Skeletal muscle satellite cell (primary cell): ENCODE measurements around the gene CCR3.

ENCODE experiments used
- H3K27me3 ChIP-seq: 2 replicates; pipeline ENCODE4 v1.7.0; 2013; ENCODE audit warnings: low read length; ENCODE audit not compliant: control insufficient read depth, insufficient read depth
- H3K36me3 ChIP-seq: 2 replicates; pipeline ENCODE4 v1.7.0; 2013; ENCODE audit warnings: mild to moderate bottlenecking, control low read depth, low read length; ENCODE audit not compliant: insufficient read depth
- H3K4me1 ChIP-seq: 2 replicates; pipeline ENCODE4 v1.7.0; 2013; ENCODE audit warnings: low read length; ENCODE audit not compliant: control insufficient read depth, insufficient read depth
- H3K4me2 ChIP-seq: 2 replicates; pipeline ENCODE4 v1.7.0; 2013; ENCODE audit warnings: mild to moderate bottlenecking, low read length
- H3K4me3 ChIP-seq: 2 replicates; pipeline ENCODE4 v1.7.0; 2013; ENCODE audit warnings: low read length
- H3K9ac ChIP-seq: 2 replicates; pipeline ENCODE4 v1.7.0; 2013; ENCODE audit warnings: mild to moderate bottlenecking, low read depth, low read length, moderate library complexity
- H3K9me3 ChIP-seq: replicated peaks from 2 replicates; pipeline ENCODE4 v1.7.0; 2013; ENCODE audit warnings: mild to moderate bottlenecking, control low read depth, low read length

CCR3 gene

DNA sequence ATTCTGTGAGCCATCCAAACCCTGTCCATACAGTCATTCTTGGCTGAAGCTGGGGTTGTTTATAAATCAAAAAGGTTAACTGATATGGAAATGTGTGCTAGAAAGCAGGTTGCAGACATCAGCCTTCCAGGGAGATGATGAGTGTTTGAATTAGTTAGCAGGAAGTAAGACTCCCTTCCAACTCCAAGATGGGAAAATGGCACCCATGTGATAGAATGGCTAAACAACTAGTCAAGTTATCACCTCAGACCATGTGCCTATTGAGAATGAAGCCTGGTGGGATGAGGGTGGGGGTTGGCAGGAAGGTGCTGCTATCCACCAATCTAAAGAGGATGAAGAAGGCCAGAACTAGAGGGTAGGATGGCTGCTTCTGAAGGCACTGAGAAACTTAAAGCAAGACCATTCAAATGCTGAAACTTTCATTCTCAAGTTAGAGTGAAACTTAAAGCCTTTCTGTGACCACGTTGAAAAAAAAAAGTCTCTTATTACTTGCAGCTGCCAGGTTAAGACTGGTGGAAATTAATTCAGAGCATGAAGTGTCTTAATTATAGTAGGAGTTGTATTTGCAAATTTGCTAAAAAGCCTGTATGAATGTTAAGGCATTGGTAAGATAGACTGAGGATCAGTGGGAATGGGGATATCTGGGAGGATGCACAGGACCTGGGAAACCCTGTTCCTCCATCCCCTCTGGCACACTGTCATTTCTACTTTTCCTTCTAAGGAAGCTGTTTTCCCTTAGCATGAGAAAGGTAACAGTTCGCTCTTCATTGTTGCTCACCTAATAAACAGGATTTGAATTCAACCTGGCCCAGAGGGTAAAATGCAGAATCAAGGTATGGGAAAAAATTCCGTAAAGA is 36.8 kb downstream of the CCR3 start:
- Histone ChIP-seq H3K4me3 (no peak overlapping the region), H3K4me1 (no peaks in the 10 kb centered on the region), H3K4me2 (no peak overlapping the region), H3K9ac (no peak overlapping the region), H3K27me3 (peaks cover 9% of the 10 kb centered on the region), H3K36me3 (no peaks in the 10 kb centered on the region), H3K9me3 (peaks cover 2% of the 10 kb centered on the region)

DNA sequence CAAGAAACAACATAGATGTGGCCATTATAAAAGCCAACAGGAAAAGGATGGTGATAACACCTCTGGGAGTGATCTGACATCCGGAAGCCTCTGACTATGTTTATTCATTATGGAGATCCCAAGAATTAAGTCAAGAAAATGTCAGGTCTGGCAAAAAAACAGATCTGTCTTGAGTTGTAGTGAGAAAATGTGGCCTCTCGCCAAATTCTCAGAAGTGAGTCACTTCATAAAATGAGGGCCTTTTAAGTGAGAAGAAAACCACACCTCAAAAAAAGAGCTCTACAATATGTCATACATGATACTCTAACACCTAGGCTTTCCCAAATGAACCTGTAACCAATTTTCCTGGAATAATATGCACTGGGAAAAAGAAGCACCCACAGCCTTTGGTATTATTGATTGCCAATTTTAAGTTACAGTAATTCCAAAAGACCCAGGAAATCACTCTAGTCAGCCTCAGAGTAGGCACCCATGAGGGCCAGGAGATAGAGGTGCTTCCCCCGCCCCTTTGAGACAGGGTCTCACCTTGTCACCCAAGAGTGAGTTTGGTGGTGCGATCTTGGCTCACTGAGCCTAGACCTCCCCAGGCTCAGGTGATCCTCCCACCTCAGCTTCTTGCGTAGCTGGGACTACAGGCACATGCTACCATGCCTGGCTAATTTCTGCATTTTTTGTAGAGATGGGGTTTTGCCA is 38.0 kb downstream of the CCR3 start:
- H3K4me2 ChIP-seq: no peak overlapping the region
- H3K9me3 ChIP-seq: peaks cover 2% of the 10 kb centered on the region
- no peaks in the 10 kb centered on the region for H3K4me1 ChIP-seq
- no peak overlapping the region for H3K9ac ChIP-seq
- H3K4me3 ChIP-seq: no peak overlapping the region
- peaks cover 9% of the 10 kb centered on the region for H3K27me3 ChIP-seq
- no peaks in the 10 kb centered on the region for H3K36me3 ChIP-seq

DNA sequence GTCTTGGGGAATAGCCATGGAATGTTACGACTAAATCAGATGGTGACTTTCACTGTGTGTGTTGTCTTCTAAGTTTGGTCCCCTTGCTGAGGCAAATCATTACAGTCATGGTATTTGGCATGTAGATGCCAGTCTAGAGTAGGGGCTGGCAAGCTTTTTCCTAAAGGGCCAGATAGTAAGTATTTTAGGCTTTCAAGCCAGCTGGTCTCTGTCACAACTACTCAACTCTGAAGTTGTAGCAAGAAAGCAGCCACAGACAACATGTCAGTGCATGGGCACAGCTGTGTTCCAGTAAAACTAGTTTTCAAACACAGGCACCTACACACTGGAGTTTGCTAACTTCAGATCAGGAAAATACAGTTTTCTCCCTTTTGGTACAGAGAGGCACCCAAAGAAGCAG is 39.3 kb downstream of the CCR3 start:
- H3K9ac ChIP-seq: no peak overlapping the region
- no peaks in the 10 kb centered on the region for H3K4me1 ChIP-seq
- no peak overlapping the region for H3K4me2 ChIP-seq
- no peak overlapping the region for H3K4me3 ChIP-seq
- no peaks in the 10 kb centered on the region for H3K36me3 ChIP-seq
- H3K9me3 ChIP-seq: peaks cover 2% of the 10 kb centered on the region
- H3K27me3 ChIP-seq: peaks cover 14% of the 10 kb centered on the region

DNA sequence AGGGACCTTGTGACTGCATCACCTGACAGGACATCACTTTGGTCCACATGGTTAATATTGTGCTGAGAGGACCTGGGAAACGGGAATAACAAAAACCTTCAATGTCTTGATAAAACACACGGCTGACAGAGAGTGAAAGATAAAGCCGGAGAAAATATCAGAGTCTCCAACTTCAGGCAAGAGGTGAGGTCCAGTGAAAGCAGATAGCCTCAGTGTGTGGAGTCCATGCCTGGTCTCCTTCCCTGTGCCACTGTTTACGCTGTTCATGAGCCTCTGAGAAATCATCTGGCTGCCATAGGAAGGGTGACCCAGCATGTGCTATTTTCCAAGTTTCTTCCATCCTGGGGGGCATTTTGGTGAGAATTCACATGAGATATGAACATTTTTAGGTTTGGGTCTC is 39.8 kb downstream of the CCR3 start:
- H3K4me2 ChIP-seq: no peak overlapping the region
- H3K9ac ChIP-seq: no peak overlapping the region
- peaks cover 14% of the 10 kb centered on the region for H3K27me3 ChIP-seq
- peaks cover 2% of the 10 kb centered on the region for H3K9me3 ChIP-seq
- H3K4me3 ChIP-seq: no peak overlapping the region
- H3K4me1 ChIP-seq: no peaks in the 10 kb centered on the region
- no peaks in the 10 kb centered on the region for H3K36me3 ChIP-seq

DNA sequence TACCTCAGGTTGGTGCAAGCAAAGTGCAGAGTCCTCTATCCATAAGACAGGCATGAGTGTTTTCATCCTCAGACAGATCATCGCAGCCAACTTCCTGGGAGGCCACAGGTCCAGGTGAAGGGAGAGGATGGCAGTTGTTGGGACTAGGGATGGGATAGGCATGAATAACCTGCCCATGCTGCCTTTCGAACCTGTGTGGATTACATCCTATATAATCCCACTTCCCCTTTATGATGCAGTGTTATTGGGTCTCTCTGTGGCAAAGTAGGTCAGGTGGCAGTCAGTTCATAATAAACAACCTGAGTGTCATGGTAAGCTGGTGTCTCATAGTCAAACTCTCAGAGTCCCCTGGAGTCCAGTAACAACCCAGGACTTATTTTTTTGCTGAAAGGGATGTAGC is 40.4 kb downstream of the CCR3 start:
- Histone ChIP-seq H3K9me3 (peaks cover 2% of the 10 kb centered on the region), H3K4me1 (no peaks in the 10 kb centered on the region), H3K27me3 (peaks cover 14% of the 10 kb centered on the region), H3K4me3 (no peak overlapping the region), H3K4me2 (no peak overlapping the region), H3K9ac (no peak overlapping the region), H3K36me3 (no peaks in the 10 kb centered on the region)

DNA sequence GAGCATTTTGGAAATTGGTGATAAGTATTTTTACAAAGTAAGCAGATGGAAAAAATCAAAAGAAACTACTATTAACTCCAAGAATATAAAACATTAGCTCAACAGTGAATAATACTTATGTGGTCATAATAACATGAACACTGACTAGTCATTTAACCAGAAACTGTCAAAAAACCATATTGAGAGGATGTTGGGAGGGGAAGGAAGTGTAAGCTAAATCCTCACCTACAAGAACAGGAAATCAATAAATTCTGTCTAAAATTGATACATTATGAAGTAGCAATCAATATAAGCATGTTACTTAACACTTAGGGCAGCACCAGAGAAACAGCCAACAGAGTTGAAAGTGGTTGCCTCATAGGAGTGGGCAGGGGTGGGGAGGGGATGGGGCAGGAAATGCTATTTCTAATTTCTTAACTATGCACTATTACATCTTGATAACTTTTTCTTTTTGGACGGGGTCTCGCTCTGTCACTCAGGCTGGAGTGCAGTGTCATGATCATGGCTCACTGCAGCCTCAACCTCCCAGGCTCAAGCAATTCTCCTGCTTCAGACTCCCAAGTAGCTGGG is 41.7 kb downstream of the CCR3 start:
- no peak overlapping the region for H3K9ac ChIP-seq
- H3K4me2 ChIP-seq: no peak overlapping the region
- no peaks in the 10 kb centered on the region for H3K36me3 ChIP-seq
- H3K9me3 ChIP-seq: peaks cover 2% of the 10 kb centered on the region
- H3K27me3 ChIP-seq: peaks cover 14% of the 10 kb centered on the region
- H3K4me3 ChIP-seq: no peak overlapping the region
- no peaks in the 10 kb centered on the region for H3K4me1 ChIP-seq

DNA sequence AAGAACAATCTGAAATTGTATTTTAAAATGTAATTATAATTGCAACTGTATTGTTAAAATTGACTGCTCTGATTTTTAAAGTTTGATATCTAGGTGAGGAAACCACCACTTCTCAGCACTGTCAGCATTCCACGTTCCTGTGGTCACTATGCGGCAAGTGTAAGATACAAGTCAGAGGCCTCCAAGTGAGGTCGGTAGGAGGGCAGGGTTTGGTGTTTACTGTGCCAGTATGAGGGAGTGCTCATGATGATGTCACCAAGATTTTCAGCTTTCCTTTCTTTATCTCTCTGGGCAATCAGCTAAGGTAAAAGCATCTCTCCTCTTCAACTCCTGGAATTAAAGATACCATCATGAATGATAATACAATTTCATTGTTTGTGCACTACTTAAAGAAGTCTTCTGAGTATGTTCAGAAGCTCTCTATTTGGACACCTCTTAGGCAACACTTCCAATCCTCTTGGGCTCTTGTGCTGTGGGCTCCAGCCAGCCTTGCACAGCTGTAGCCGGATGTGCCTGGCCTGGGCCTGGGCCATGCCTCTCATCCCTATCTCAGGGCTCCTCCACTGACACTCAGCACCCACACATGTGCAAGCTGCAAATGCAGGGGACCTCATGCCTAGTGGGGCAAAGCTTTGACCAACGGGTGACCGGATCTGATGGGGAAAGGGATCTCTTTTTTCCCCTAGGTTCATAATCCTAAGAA is 42.9 kb downstream of the CCR3 start:
- H3K4me1 ChIP-seq: no peaks in the 10 kb centered on the region
- no peak overlapping the region for H3K4me3 ChIP-seq
- H3K27me3 ChIP-seq: peaks cover 14% of the 10 kb centered on the region
- no peaks in the 10 kb centered on the region for H3K36me3 ChIP-seq
- H3K9ac ChIP-seq: no peak overlapping the region
- no peaks in the 10 kb centered on the region for H3K9me3 ChIP-seq
- no peak overlapping the region for H3K4me2 ChIP-seq

DNA sequence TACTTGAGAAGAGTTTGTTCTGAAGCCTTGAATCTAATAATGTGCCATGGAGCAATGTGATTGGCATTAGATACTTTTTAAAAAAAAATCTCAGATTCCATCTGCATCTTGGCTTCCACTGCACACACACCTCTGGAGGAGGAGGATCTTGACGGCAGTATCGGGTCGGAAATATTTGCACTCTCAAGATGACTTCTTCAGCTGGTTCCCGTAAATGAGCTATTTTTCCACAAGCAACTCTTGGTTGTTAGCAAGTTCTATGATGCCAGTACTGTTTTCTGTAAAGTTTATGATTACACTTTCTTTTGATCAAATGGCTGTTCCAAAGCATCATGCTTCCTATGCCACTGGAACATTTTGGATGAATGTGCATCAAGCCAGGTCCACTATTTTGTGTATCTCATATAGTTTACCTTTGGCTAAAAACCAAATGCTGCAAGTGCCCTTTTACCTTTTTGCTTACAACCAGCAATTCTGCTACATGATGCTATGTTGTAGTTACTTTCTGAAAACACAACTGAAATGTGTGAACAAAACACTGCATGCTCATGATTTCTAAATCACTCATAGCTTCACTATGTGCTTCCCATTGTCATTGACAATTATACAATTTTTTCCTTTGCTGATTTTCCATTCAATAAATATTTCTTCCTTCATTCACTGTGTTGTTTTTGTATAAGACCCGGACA is 43.8 kb downstream of the CCR3 start:
- Histone ChIP-seq H3K9ac (no peak overlapping the region), H3K4me3 (no peak overlapping the region), H3K9me3 (no peaks in the 10 kb centered on the region), H3K4me1 (no peaks in the 10 kb centered on the region), H3K27me3 (peaks cover 14% of the 10 kb centered on the region), H3K4me2 (no peak overlapping the region), H3K36me3 (no peaks in the 10 kb centered on the region)

DNA sequence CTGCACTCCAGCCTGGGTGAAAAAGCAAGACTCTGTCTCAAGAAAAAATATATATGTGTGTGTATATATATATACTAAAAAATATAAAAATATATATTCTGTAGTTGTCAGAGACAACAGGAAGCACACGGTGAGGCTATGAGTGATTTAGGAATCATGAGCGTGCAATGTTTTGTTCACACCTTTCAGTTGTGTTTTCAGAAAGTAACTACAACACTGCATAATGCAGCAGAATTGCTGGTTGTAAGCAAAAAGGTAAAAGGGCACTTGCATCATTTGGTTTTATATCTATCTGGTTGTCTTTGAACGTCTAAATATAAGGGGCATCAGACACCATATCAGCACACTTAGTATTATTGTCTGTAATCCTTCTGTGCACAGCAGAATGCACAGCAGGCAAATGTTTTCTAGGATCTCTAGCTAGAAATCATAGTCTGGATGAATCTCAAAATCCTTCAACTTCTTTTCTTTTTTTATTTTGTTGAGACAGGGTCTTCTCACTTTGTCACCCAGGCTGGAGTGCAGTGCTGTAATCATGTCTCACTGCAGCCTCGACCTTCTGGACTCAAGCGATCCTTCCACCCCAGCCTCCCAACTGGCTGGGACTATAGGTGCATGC is 44.8 kb downstream of the CCR3 start:
- Histone ChIP-seq H3K4me1 (no peaks in the 10 kb centered on the region), H3K9me3 (no peaks in the 10 kb centered on the region), H3K4me2 (no peak overlapping the region), H3K4me3 (no peak overlapping the region), H3K36me3 (no peaks in the 10 kb centered on the region), H3K27me3 (peaks cover 10% of the 10 kb centered on the region), H3K9ac (no peak overlapping the region)

DNA sequence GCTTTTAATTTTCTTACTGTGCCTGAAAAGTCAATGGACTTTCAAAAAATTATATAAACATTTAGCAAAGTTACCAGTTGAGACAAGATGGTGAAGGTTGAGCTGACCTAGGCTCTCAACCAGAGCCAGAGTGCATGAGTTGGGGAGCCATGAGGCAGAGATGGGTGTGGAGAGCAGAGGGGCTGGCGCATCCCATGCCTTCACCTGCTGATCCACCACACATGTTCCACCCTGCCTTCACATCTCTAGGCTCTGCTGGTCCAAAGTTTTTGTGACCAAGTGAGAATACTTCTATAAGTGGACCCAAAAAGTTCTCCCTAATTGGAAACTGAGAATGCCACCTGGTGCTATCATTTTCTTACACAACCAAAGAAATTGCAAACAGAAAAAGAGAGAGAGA is 47.3 kb downstream of the CCR3 start:
- peaks cover 21% of the 10 kb centered on the region for H3K27me3 ChIP-seq
- no peaks in the 10 kb centered on the region for H3K4me1 ChIP-seq
- no peak overlapping the region for H3K4me2 ChIP-seq
- H3K36me3 ChIP-seq: no peaks in the 10 kb centered on the region
- no peak overlapping the region for H3K4me3 ChIP-seq
- H3K9me3 ChIP-seq: no peaks in the 10 kb centered on the region
- no peak overlapping the region for H3K9ac ChIP-seq
